ENCODE measurements around the gene TRAPPC12. TPM values are rescaled to one million over a fixed set of nuclear protein-coding genes. Genes with fewer than 3 reads are reported as not detected.

TRAPPC12 gene
- polyA plus RNA-seq, 1 donor (not counting 4 experiments of a cell fraction or from before 2014, with no cell fraction given) = 44.2 TPM

GRCh38 chr2:3460831-3461800 is 81.6 kb downstream of the TRAPPC12 start:
- Histone ChIP-seq H3K4me3 (ENCODE audit: control insufficient read depth in 2 of 3, extremely low read depth in 1 of 3, insufficient read depth in 2 of 3, low read depth in 1 of 3, low read length in 3 of 3) (no peak overlapping the region), H3K27me3 (ENCODE audit: control insufficient read depth, extremely low read depth, insufficient read depth, low read length) (no peaks in the 10 kb centered on the region), H3K27ac (ENCODE audit: control insufficient read depth, insufficient read depth, low read length) (no peak overlapping the region), H3K9me1 (ENCODE audit: control insufficient read depth, extremely low read depth, insufficient read depth, low read length) (no peaks in the 10 kb centered on the region), H3K79me2 (ENCODE audit: control insufficient read depth, insufficient read depth, low read length) (no peaks in the 10 kb centered on the region), H3K36me3 (ENCODE audit: control insufficient read depth in 2 of 2, extremely low read depth in 1 of 2, insufficient read depth in 2 of 2, low read length in 2 of 2) (peaks cover 6 to 13% of the 10 kb centered on the region in 2 experiments), H3K9ac (ENCODE audit: control insufficient read depth, extremely low read depth, insufficient read depth, low read length) (no peak overlapping the region), H3K9me3 (ENCODE audit: control insufficient read depth, low read depth, low read length) (no peaks in the 10 kb centered on the region), H4K20me1 (ENCODE audit: control insufficient read depth, extremely low read depth, insufficient read depth, low read length) (no peaks in the 10 kb centered on the region), H3K4me2 (ENCODE audit: control insufficient read depth, extremely low read depth, insufficient read depth, low read depth, low read length) (no peak overlapping the region), H3K4me1 (ENCODE audit: control insufficient read depth, extremely low read depth, insufficient read depth, low read length) (no peaks in the 10 kb centered on the region), H2AFZ (ENCODE audit: control insufficient read depth, low read length) (no peak overlapping the region)
- dilution Hi-C loops (cut with MboI; ENCODE audit: extremely low pct_ligation_motif_present, low sequenced_read_pairs) = no loop called here
- no peak for FAIRE-seq
- no peak for DNase-seq (ENCODE audit: low read depth, low spot score)
- TF ChIP-seq CTCF (optimal IDR thresholded peaks at IDR 0.05 in 1 of 3, IDR thresholded peaks at IDR 0.05 in 1 of 3, conservative IDR thresholded peaks at IDR 0.05 in 1 of 3; ENCODE audit: extremely low read depth in 1 of 3, insufficient read depth in 2 of 3, low read length in 3 of 3) (no peak), EZH2 (IDR thresholded peaks at IDR 0.05; ENCODE audit: low read length) (no peak)

GRCh38 chr2:3461801-3462492 is 82.5 kb downstream of the TRAPPC12 start:
- Histone ChIP-seq H3K4me3 (ENCODE audit: control insufficient read depth in 2 of 3, extremely low read depth in 1 of 3, insufficient read depth in 2 of 3, low read depth in 1 of 3, low read length in 3 of 3) (no peak overlapping the region), H3K9me1 (ENCODE audit: control insufficient read depth, extremely low read depth, insufficient read depth, low read length) (no peaks in the 10 kb centered on the region), H4K20me1 (ENCODE audit: control insufficient read depth, extremely low read depth, insufficient read depth, low read length) (no peaks in the 10 kb centered on the region), H3K27ac (ENCODE audit: control insufficient read depth, insufficient read depth, low read length) (no peak overlapping the region), H3K79me2 (ENCODE audit: control insufficient read depth, insufficient read depth, low read length) (no peaks in the 10 kb centered on the region), H3K9me3 (ENCODE audit: control insufficient read depth, low read depth, low read length) (no peaks in the 10 kb centered on the region), H3K36me3 (ENCODE audit: control insufficient read depth in 2 of 2, extremely low read depth in 1 of 2, insufficient read depth in 2 of 2, low read length in 2 of 2) (peaks cover 9 to 14% of the 10 kb centered on the region in 2 experiments), H2AFZ (ENCODE audit: control insufficient read depth, low read length) (no peak overlapping the region), H3K27me3 (ENCODE audit: control insufficient read depth, extremely low read depth, insufficient read depth, low read length) (no peaks in the 10 kb centered on the region), H3K4me1 (ENCODE audit: control insufficient read depth, extremely low read depth, insufficient read depth, low read length) (no peaks in the 10 kb centered on the region), H3K4me2 (ENCODE audit: control insufficient read depth, extremely low read depth, insufficient read depth, low read depth, low read length) (no peak overlapping the region), H3K9ac (ENCODE audit: control insufficient read depth, extremely low read depth, insufficient read depth, low read length) (no peak overlapping the region)
- DNase-seq (ENCODE audit: low read depth, low spot score) = peak; percentile 17
- FAIRE-seq = peak; percentile 78
- dilution Hi-C loops (cut with MboI; ENCODE audit: extremely low pct_ligation_motif_present, low sequenced_read_pairs) = no loop called here
- TF ChIP-seq CTCF (optimal IDR thresholded peaks at IDR 0.05 in 1 of 3, IDR thresholded peaks at IDR 0.05 in 1 of 3, conservative IDR thresholded peaks at IDR 0.05 in 1 of 3; ENCODE audit: extremely low read depth in 1 of 3, insufficient read depth in 2 of 3, low read length in 3 of 3) = peak in 2 of 3 experiments; percentile 63 to 79
- TF ChIP-seq EZH2 (IDR thresholded peaks at IDR 0.05; ENCODE audit: low read length) = no peak
